Ishikawa (cell line): ENCODE results near the gene KIF12.

Source experiments
- CEBPB ChIP-seq: IDR thresholded peaks from 2 replicates; pipeline ENCODE4 v1.6.1; 2012
- CREB1 ChIP-seq: IDR thresholded peaks from 2 replicates; pipeline ENCODE4 v1.6.1; 2012; ENCODE audit warnings: low read depth
- EGR1 ChIP-seq: IDR thresholded peaks from 2 replicates; pipeline ENCODE4 v1.6.1; 2012
- EP300 ChIP-seq: IDR thresholded peaks from 2 replicates; pipeline ENCODE4 v1.6.1; 2012; ENCODE audit warnings: borderline replicate concordance
- FOXM1 ChIP-seq: IDR thresholded peaks from 2 replicates; pipeline ENCODE4 v1.6.1; 2012; ENCODE audit warnings: low read depth, borderline replicate concordance
- MAX ChIP-seq: IDR thresholded peaks from 2 replicates; pipeline ENCODE4 v1.6.1; 2012
- NFIC ChIP-seq: IDR thresholded peaks from 2 replicates; pipeline ENCODE4 v1.6.1; 2012
- RAD21 ChIP-seq: IDR thresholded peaks from 2 replicates; pipeline ENCODE4 v1.6.1; 2012; ENCODE audit warnings: low read depth
- REST ChIP-seq: IDR thresholded peaks from 2 replicates; pipeline ENCODE4 v1.6.1; 2012; ENCODE audit warnings: low read depth, mild to moderate bottlenecking
- TAF1 ChIP-seq: IDR thresholded peaks from 2 replicates; pipeline ENCODE4 v1.6.1; 2012; ENCODE audit warnings: low read depth, mild to moderate bottlenecking
- TCF12 ChIP-seq: IDR thresholded peaks from 2 replicates; pipeline ENCODE4 v1.6.1; 2012; ENCODE audit warnings: low read depth
- TEAD4 ChIP-seq: IDR thresholded peaks from 2 replicates; pipeline ENCODE4 v1.6.1; 2012
- USF1 ChIP-seq: IDR thresholded peaks from 2 replicates; pipeline ENCODE4 v1.6.1; 2012
- YY1 ChIP-seq: IDR thresholded peaks from 2 replicates; pipeline ENCODE4 v1.6.1; 2012; ENCODE audit warnings: low read depth
- ZBTB7A ChIP-seq: IDR thresholded peaks from 2 replicates; pipeline ENCODE4 v1.6.1; 2012; ENCODE audit warnings: low read depth

The KIF12 gene

GRCh38 chr9:114100536-114100935, 1.4 kb upstream of the KIF12 start:
- TF ChIP-seq USF1 (no peak), TCF12 (no peak), MAX (no peak), EP300 (no peak), EGR1 (no peak), ZBTB7A (no peak), TEAD4 (no peak), CEBPB (no peak), CREB1 (no peak), REST (no peak), FOXM1 (no peak), NFIC (no peak)

- TF ChIP-seq USF1 (no peak), NFIC (no peak), RAD21 (no peak), TEAD4 (no peak), EP300 (no peak), TAF1 (no peak), REST (no peak), TCF12 (no peak), EGR1 (no peak), FOXM1 (no peak), YY1 (no peak), ZBTB7A (no peak), MAX (no peak), CEBPB (no peak), CREB1 (no peak)
Measured at GRCh38 chr9:114099669-114100270, 678 bp upstream of the KIF12 start.

- peak; percentile 28; the same call in 1 of the 2 replicates for TF ChIP-seq NFIC
- no peak; the same call in none of the 2 replicates for TF ChIP-seq ZBTB7A
- no peak for TF ChIP-seq FOXM1
- no peak; the same call in 1 of the 2 replicates for TF ChIP-seq MAX
- peak; percentile 18; the same call in 1 of the 2 replicates for TF ChIP-seq USF1
- no peak for TF ChIP-seq TEAD4
- TF ChIP-seq TCF12, result no peak
- TF ChIP-seq REST, result no peak
- TF ChIP-seq EP300, result no peak
- TF ChIP-seq YY1, result no peak
Measured at GRCh38 chr9:114098021-114098935, 814 bp downstream of the KIF12 start.
